Measurements from ENCODE around the gene FRMD4B. TPM values are rescaled to one million over a fixed set of nuclear protein-coding genes. Genes with fewer than 3 reads are reported as not detected.

Gene FRMD4B
- total RNA-seq, 2 experiments from 2014 or later = 55.8 to 68.2 TPM

DNA sequence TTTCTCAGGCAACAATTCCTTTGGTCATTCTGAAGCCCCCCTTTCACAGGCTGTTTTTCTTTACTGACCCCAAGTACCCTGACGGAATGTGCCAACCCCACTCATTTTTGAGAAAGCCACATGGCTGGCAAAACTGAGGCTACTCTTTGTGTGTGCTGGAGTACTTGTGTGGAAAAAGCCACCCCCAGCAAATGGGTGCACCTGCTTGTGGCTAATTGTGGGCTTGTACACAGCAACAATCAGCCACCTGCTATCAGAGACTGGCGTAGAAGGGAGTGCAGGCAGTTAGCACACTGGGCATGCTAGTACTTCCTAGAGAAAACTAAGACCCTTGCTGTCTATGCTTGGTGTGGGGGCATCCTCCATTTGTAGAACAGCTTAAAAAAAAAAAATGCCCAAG is 153.4 kb downstream of the FRMD4B start:
- ATAC-seq (no peak), DNase-seq (no peak)
- H3K36me3 Mint-ChIP-seq = peaks cover 4% of the 10 kb centered on the region
- no peak overlapping the region for H3K4me3 Mint-ChIP-seq
- H3K27me3 Mint-ChIP-seq = no peaks in the 10 kb centered on the region
- peaks cover 15% of the 10 kb centered on the region for H3K4me1 Mint-ChIP-seq
- no peak overlapping the region for H3K27ac Mint-ChIP-seq
- no peaks in the 10 kb centered on the region for H3K9me3 Mint-ChIP-seq (ENCODE audit: low read depth)
- CTCF ChIA-PET = no interaction called here

- no peaks in the 10 kb centered on the region for H3K9me3 Mint-ChIP-seq (ENCODE audit: low read depth)
- H3K27me3 Mint-ChIP-seq = no peaks in the 10 kb centered on the region
- ATAC-seq (no peak), DNase-seq (no peak)
- H3K4me1 Mint-ChIP-seq = peaks cover 13% of the 10 kb centered on the region
- peaks cover 4% of the 10 kb centered on the region for H3K36me3 Mint-ChIP-seq
- H3K4me3 Mint-ChIP-seq = no peak overlapping the region
- no peak overlapping the region for H3K27ac Mint-ChIP-seq
- CTCF ChIA-PET = no interaction called here
These were observed 153.9 kb downstream of the FRMD4B start for GRCh38 chr3:69231929-69232440.

DNA sequence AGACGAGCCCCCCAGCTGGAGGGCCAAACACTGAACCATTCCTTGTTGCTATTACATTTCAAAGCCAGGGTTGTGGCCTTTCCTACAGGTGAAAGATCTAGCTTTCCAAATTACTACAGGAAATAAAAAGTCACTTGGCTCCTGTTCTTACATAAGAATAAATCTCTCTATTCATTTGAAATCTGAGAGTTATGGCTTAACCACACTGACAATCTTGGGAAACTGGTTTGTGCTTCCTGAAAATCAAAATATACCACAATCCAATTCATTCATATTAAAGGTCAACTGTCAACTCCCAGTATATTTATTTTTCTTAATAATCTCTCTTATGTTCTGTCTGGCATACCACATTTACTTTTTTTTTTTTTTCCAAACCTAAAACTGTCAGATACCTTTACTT is 159.8 kb downstream of the FRMD4B start:
- no peak for ATAC-seq
- Mint-ChIP-seq H3K4me1 (peaks cover 4% of the 10 kb centered on the region), H3K4me3 (no peak overlapping the region), H3K27ac (no peak overlapping the region), H3K9me3 (ENCODE audit: low read depth) (no peaks in the 10 kb centered on the region), H3K36me3 (peaks cover 13% of the 10 kb centered on the region), H3K27me3 (no peaks in the 10 kb centered on the region)
- no peak for DNase-seq
- CTCF ChIA-PET = interaction anchor here (0.6 to 1.5 kb wide), 3 partner anchors 10 to 172 kb away, joined by 3 to 9 read pairs (median 3); no protein-coding TSS in a partner anchor

GRCh38 chr3:69219101-69219708 is 166.7 kb downstream of the FRMD4B start:
- H3K27ac Mint-ChIP-seq = peak overlapping the region; percentile 80
- peaks cover 36% of the 10 kb centered on the region for H3K36me3 Mint-ChIP-seq
- ATAC-seq (peak; percentile 96), DNase-seq (no peak)
- CTCF ChIA-PET = interaction anchor here (1.5 kb wide), 1 partner anchor 87 kb away, joined by 6 read pairs; no protein-coding TSS in a partner anchor
- H3K27me3 Mint-ChIP-seq = no peaks in the 10 kb centered on the region
- peak overlapping the region; percentile 2 for H3K4me3 Mint-ChIP-seq
- H3K4me1 Mint-ChIP-seq = peaks cover 31% of the 10 kb centered on the region
- H3K9me3 Mint-ChIP-seq (ENCODE audit: low read depth) = peaks cover 11% of the 10 kb centered on the region

- peaks cover 40% of the 10 kb centered on the region for H3K4me1 Mint-ChIP-seq
- H3K27me3 Mint-ChIP-seq = no peaks in the 10 kb centered on the region
- ATAC-seq (no peak), DNase-seq (no peak)
- CTCF ChIA-PET = interaction anchor here (0.8 to 1.5 kb wide), 2 partner anchors 11 to 88 kb away, joined by 3 to 6 read pairs; no protein-coding TSS in a partner anchor
- H3K36me3 Mint-ChIP-seq = peaks cover 41% of the 10 kb centered on the region
- H3K27ac Mint-ChIP-seq = no peak overlapping the region
- H3K9me3 Mint-ChIP-seq (ENCODE audit: low read depth) = peaks cover 11% of the 10 kb centered on the region
- no peak overlapping the region for H3K4me3 Mint-ChIP-seq
These were observed 167.8 kb downstream of the FRMD4B start for GRCh38 chr3:69218079-69218478.

- H3K27ac Mint-ChIP-seq = no peak overlapping the region
- H3K36me3 Mint-ChIP-seq = peaks cover 42% of the 10 kb centered on the region
- CTCF ChIA-PET = interaction anchor here (1.0 to 1.9 kb wide), 5 partner anchors 9 to 89 kb away, joined by 3 to 7 read pairs (median 4); no protein-coding TSS in a partner anchor
- no peaks in the 10 kb centered on the region for H3K27me3 Mint-ChIP-seq
- ATAC-seq (no peak), DNase-seq (no peak)
- H3K4me1 Mint-ChIP-seq = peaks cover 49% of the 10 kb centered on the region
- peaks cover 11% of the 10 kb centered on the region for H3K9me3 Mint-ChIP-seq (ENCODE audit: low read depth)
- no peak overlapping the region for H3K4me3 Mint-ChIP-seq
These were observed 168.9 kb downstream of the FRMD4B start for GRCh38 chr3:69216981-69217380.

DNA sequence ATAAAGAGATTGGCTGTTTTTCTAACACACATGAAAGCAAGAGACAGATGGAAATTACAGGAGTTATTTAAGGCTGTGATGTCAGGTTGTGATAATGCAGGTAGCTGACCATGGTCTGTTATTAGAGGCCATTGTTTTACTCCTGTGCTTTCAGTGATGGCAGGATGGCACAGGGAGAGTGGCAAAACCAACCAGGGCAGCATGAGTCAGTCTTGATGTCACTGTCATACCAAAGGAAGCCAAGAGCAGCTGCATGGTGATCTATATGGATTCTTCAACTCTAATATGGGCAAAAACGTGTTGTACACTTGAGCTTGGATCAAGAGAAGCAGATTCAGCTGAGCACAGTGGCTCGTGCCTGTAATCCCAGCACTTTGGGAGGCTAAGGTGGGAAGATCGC is 171.6 kb downstream of the FRMD4B start:
- Mint-ChIP-seq H3K9me3 (ENCODE audit: low read depth) (peaks cover 9% of the 10 kb centered on the region), H3K27ac (peak overlapping the region; percentile 86)

DNA sequence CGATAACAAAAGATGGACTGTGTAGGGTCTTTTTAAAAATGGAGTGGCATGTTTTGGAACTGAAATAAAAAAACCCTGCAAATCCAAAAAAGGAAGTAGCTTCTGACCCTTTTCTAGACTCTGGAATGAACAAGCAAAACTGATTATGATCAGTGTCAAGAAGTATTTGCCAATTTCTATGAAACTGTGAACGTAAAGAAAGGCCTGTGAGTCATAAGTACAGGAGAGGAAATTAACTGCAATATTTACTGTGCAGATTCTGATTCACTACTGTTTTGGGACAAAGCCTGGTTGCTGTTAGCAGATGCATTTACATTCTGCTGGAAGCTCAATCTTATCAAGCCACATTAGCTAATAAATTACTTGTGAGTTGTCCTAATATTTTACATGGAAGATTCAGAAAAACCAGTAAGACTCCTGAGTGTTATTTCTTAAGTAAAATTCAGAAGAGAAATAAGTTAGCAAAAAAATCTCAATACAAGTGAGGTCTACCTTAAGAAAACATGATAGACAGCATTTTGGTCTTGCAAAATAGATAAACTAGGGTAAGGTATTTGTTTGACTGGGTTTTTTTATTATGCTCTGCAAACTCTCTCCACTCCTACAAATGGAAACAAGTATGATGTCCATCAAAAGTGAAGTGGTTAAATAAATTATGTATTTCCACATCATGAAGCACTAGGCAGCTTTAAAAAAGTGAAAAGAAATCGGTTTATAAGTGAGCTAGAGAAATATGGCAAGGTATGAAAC is 173.3 kb downstream of the FRMD4B start:
- no peak for DNase-seq
- H3K27ac Mint-ChIP-seq = peak overlapping the region; percentile 94
- ATAC-seq = peak; percentile 93
- H3K4me3 Mint-ChIP-seq = peak overlapping the region; percentile 23
- H3K4me1 Mint-ChIP-seq = peaks cover 65% of the 10 kb centered on the region
- H3K27me3 Mint-ChIP-seq = no peaks in the 10 kb centered on the region
- H3K9me3 Mint-ChIP-seq (ENCODE audit: low read depth) = peaks cover 3% of the 10 kb centered on the region
- CTCF ChIA-PET = interaction anchor here (0.7 to 2.6 kb wide), 10 partner anchors 8 to 147 kb away, joined by 3 to 16 read pairs (median 3); partner anchors contain the start of gene ARL6IP5
- H3K36me3 Mint-ChIP-seq = peaks cover 40% of the 10 kb centered on the region

More for the DNA sequence above, 171.6 kb downstream of the FRMD4B start:
- no peak overlapping the region for H3K4me3 Mint-ChIP-seq
- H3K27me3 Mint-ChIP-seq = no peaks in the 10 kb centered on the region
- CTCF ChIA-PET = interaction anchor here (0.6 to 2.1 kb wide), 5 partner anchors 9 to 189 kb away, joined by 3 to 7 read pairs (median 3); no protein-coding TSS in a partner anchor
- ATAC-seq (peak; percentile 27), DNase-seq (no peak)
- H3K36me3 Mint-ChIP-seq = peaks cover 41% of the 10 kb centered on the region
- peaks cover 64% of the 10 kb centered on the region for H3K4me1 Mint-ChIP-seq

GRCh38 chr3:69210068-69210730 is 175.7 kb downstream of the FRMD4B start:
- H3K9me3 Mint-ChIP-seq (ENCODE audit: low read depth) = no peaks in the 10 kb centered on the region
- DNase-seq (no peak), ATAC-seq (no peak)
- H3K27me3 Mint-ChIP-seq = no peaks in the 10 kb centered on the region
- CTCF ChIA-PET = interaction anchor here (1.4 to 3.5 kb wide), 2 partner anchors 10 to 27 kb away, joined by 4 to 14 read pairs; no protein-coding TSS in a partner anchor
- peaks cover 78% of the 10 kb centered on the region for H3K4me1 Mint-ChIP-seq
- H3K36me3 Mint-ChIP-seq = peaks cover 31% of the 10 kb centered on the region
- no peak overlapping the region for H3K4me3 Mint-ChIP-seq
- H3K27ac Mint-ChIP-seq = peak overlapping the region; percentile 66

GRCh38 chr3:69209413-69209812 is 176.5 kb downstream of the FRMD4B start:
- H3K4me1 Mint-ChIP-seq = peaks cover 82% of the 10 kb centered on the region
- H3K27ac Mint-ChIP-seq = peak overlapping the region; percentile 37
- CTCF ChIA-PET = interaction anchor here (1.4 to 3.5 kb wide), 2 partner anchors 9 to 27 kb away, joined by 4 to 14 read pairs; no protein-coding TSS in a partner anchor
- ATAC-seq (no peak), DNase-seq (no peak)
- H3K4me3 Mint-ChIP-seq = no peak overlapping the region
- H3K27me3 Mint-ChIP-seq = no peaks in the 10 kb centered on the region
- H3K9me3 Mint-ChIP-seq (ENCODE audit: low read depth) = no peaks in the 10 kb centered on the region
- H3K36me3 Mint-ChIP-seq = peaks cover 31% of the 10 kb centered on the region

DNA sequence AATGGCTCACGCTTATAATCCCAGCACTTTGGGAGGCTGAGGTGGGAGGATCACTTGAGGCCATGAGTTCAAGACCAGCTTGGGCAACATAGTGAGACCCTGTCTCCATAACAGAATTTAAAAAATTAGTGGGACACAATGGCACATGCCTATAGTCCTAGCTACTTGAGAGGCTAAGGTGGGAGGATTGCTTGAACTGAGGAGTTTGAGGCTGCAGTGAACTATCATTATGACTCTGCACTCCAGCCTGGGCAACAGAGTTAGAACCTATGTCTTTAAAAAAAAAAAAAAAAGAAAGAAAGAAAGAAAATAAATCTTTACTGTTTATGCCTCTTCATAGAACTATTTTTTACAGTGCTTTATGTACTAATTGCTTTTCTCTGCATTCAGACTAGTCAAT is 178.9 kb downstream of the FRMD4B start:
- Mint-ChIP-seq H3K9me3 (ENCODE audit: low read depth) (no peaks in the 10 kb centered on the region), H3K36me3 (peaks cover 23% of the 10 kb centered on the region), H3K4me1 (peaks cover 83% of the 10 kb centered on the region), H3K4me3 (no peak overlapping the region), H3K27me3 (no peaks in the 10 kb centered on the region), H3K27ac (peak overlapping the region; percentile 94)
- ATAC-seq = no peak
- peak; percentile 55 for DNase-seq
- CTCF ChIA-PET = interaction anchor here (1.1 to 2.7 kb wide), 7 partner anchors 10 to 102 kb away, joined by 3 to 10 read pairs (median 4); no protein-coding TSS in a partner anchor

- no peaks in the 10 kb centered on the region for H3K9me3 Mint-ChIP-seq (ENCODE audit: low read depth)
- CTCF ChIA-PET = no interaction called here
- H3K4me1 Mint-ChIP-seq = peaks cover 82% of the 10 kb centered on the region
- H3K4me3 Mint-ChIP-seq = peak overlapping the region; percentile 66
- H3K27ac Mint-ChIP-seq = peak overlapping the region; percentile 94
- H3K27me3 Mint-ChIP-seq = no peaks in the 10 kb centered on the region
- peaks cover 18% of the 10 kb centered on the region for H3K36me3 Mint-ChIP-seq
- no peak for ATAC-seq
- DNase-seq = peak; percentile 65
These were observed 180.5 kb downstream of the FRMD4B start for GRCh38 chr3:69205385-69205784.
